SK-N-SH (cell line): ENCODE results near the gene DUSP9. TPM values are rescaled to one million over a fixed set of nuclear protein-coding genes. Genes with fewer than 3 reads are reported as not detected.

Source experiments
- CTCF ChIA-PET: fragments of 300-600, 350-600 bp; formaldehyde crosslinking; extraction: SDS; loops from one replicate; lab custom pipeline; 2021; lab: Yijun Ruan, JAX
- POLR2A ChIA-PET: fragments of 350-600 bp; sonication (Branson Sonifier 250); formaldehyde crosslinking; extraction: SDS; loops from one replicate; lab custom pipeline; 2020; ENCODE audit warnings: antibody characterized with exemption, inconsistent platforms; lab: Yijun Ruan, JAX
- DNase-seq: peaks from one replicate; pipeline ENCODE4 v3.0.0; 2012
- H2AFZ ChIP-seq: fragments of 200-600 bp; sonication (generic); 2 replicates; pipeline ENCODE4 v1.8.1; 2016; ENCODE audit warnings: antibody characterized with exemption, mild to moderate bottlenecking, low read depth
- H3F3A ChIP-seq: fragments of 200-600 bp; sonication (generic); replicated peaks from 2 replicates; pipeline ENCODE3; 2016; ENCODE audit warnings: antibody characterized with exemption, mild to moderate bottlenecking; ENCODE audit not compliant: insufficient read depth
- H3K27ac ChIP-seq, 2 experiments: fragments of 200-500 bp in 1 of 2; fragments of 200-600 bp in 1 of 2; sonication (Bioruptor generic) in 1 of 2; sonication (generic), shearing (Covaris generic) in 1 of 2; 2 replicates each; pipeline versions ENCODE4 v1.5.1 to v1.6.1; 2014 to 2016; ENCODE audit warnings: low read depth in 2 of 2, inconsistent platforms in 1 of 2, low read length in 1 of 2, mild to moderate bottlenecking in 1 of 2, mixed read lengths in 1 of 2
- H3K27me3 ChIP-seq: fragments of 200-600 bp; sonication (generic), shearing (Covaris generic); 2 replicates; pipeline ENCODE4 v1.6.1; 2016; ENCODE audit warnings: mixed run types; ENCODE audit not compliant: insufficient read depth
- H3K36me3 ChIP-seq, 2 experiments: fragments of 200-500 bp in 1 of 2; fragments of 200-600 bp in 1 of 2; sonication (Bioruptor generic) in 1 of 2; sonication (generic) in 1 of 2; replicated peaks in 1 of 2; 2 replicates each; pipeline versions ENCODE3 to v1.5.1; 2014 to 2016; ENCODE audit warnings: low read length in 1 of 2, mild to moderate bottlenecking in 1 of 2; ENCODE audit not compliant: insufficient read depth in 2 of 2, control insufficient read depth in 1 of 2
- H3K4me1 ChIP-seq, 2 experiments: fragments of 200-500 bp in 1 of 2; fragments of 200-600 bp in 1 of 2; sonication (Bioruptor generic) in 1 of 2; sonication (generic), shearing (Covaris generic) in 1 of 2; 2 replicates each; pipeline versions ENCODE4 v1.5.1 to v1.6.1; 2014 to 2016; ENCODE audit warnings: low read depth in 1 of 2, low read length in 1 of 2, mixed run types in 1 of 2; ENCODE audit not compliant: insufficient read depth in 2 of 2, control insufficient read depth in 1 of 2
- H3K4me2 ChIP-seq: fragments of 200-600 bp; sonication (generic), shearing (Covaris generic); 2 replicates; pipeline ENCODE4 v1.6.1; 2017; ENCODE audit warnings: mixed run types
- H3K4me3 ChIP-seq, 2 experiments: fragments of 200-500 bp in 1 of 2; fragments of 200-600 bp in 1 of 2; sonication (Bioruptor generic) in 1 of 2; sonication (generic), shearing (Covaris generic) in 1 of 2; 2 replicates each; pipeline versions ENCODE4 v1.5.1 to v1.8.1; 2014 to 2016; ENCODE audit warnings: low read depth in 2 of 2, inconsistent platforms in 1 of 2, low read length in 1 of 2, mild to moderate bottlenecking in 1 of 2, mixed read lengths in 1 of 2, moderate library complexity in 1 of 2
- H3K79me2 ChIP-seq: fragments of 200-600 bp; sonication (generic); 2 replicates; pipeline ENCODE4 v1.8.1; 2017; ENCODE audit warnings: mild to moderate bottlenecking; ENCODE audit not compliant: insufficient read depth
- H3K9ac ChIP-seq: fragments of 200-600 bp; sonication (generic); 2 replicates; pipeline ENCODE4 v1.6.1; 2017; ENCODE audit warnings: mixed run types
- H3K9me2 ChIP-seq: fragments of 200-600 bp; sonication (generic); 2 replicates; pipeline ENCODE4 v1.6.1; 2017; ENCODE audit warnings: mixed run types
- H3K9me3 ChIP-seq: fragments of 200-600 bp; sonication (generic); 2 replicates; pipeline ENCODE4 v1.6.1; 2017; ENCODE audit warnings: mixed run types, mild to moderate bottlenecking, moderate library complexity
- H4K20me1 ChIP-seq: fragments of 200-600 bp; sonication (generic); 2 replicates; pipeline ENCODE4 v1.6.1; 2017; ENCODE audit warnings: mild to moderate bottlenecking, mixed run types; ENCODE audit not compliant: insufficient read depth
- EP300 ChIP-seq, 2 experiments: IDR thresholded peaks; 2 replicates each; pipeline versions ENCODE4 v1.4.0 to v1.6.1; 2012; ENCODE audit warnings: borderline replicate concordance in 1 of 2, low read depth in 1 of 2, low read length in 1 of 2
- EZH2phosphoT487 ChIP-seq: fragments of 200-600 bp; sonication (generic); IDR thresholded peaks from 2 replicates; pipeline ENCODE4 v1.6.1; 2017; ENCODE audit warnings: low read depth, mixed run types, mild to moderate bottlenecking, antibody characterized with exemption, moderate library complexity, borderline replicate concordance
- FOXJ3 ChIP-seq: sonication (generic); formaldehyde crosslinking; IDR thresholded peaks from 2 replicates; pipeline ENCODE4 v1.5.1; 2020; ENCODE audit warnings: mild to moderate bottlenecking, missing genetic modification reagents
- FOXM1 ChIP-seq: IDR thresholded peaks from 2 replicates; pipeline ENCODE4 v1.4.0; 2012; ENCODE audit warnings: low read depth, mild to moderate bottlenecking
- GABPA ChIP-seq: IDR thresholded peaks from 2 replicates; pipeline ENCODE4 v1.4.0; 2012; ENCODE audit warnings: low read depth, mild to moderate bottlenecking
- MEF2A ChIP-seq: IDR thresholded peaks from 2 replicates; pipeline ENCODE4 v1.4.0; 2012; ENCODE audit warnings: low read depth, borderline replicate concordance
- NRF1 ChIP-seq: IDR thresholded peaks from 2 replicates; pipeline ENCODE4 v1.6.1; 2012; ENCODE audit warnings: low read depth, mild to moderate bottlenecking, low read length
- POLR2AphosphoS5 ChIP-seq: IDR thresholded peaks from 2 replicates; pipeline ENCODE4 v1.6.1; 2012; ENCODE audit warnings: low read depth, low read length
- RCOR1 ChIP-seq: fragments of 150-350 bp; IDR thresholded peaks from 2 replicates; pipeline ENCODE4 v1.6.1; 2017; ENCODE audit warnings: antibody characterized with exemption, low read length
- TAF1 ChIP-seq: IDR thresholded peaks from 2 replicates; pipeline ENCODE4 v1.6.1; 2012; ENCODE audit warnings: low read depth, mild to moderate bottlenecking, low read length, moderate library complexity, borderline replicate concordance
- TEAD4 ChIP-seq: IDR thresholded peaks from 2 replicates; pipeline ENCODE4 v1.4.0; 2012; ENCODE audit warnings: mild to moderate bottlenecking, borderline replicate concordance; ENCODE audit not compliant: insufficient read depth
- WGBS: methylation state at CpG from one replicate; pipeline ENCODE4 v1.1.6; 2017; ENCODE audit warnings: low lambda C conversion rate; 5-methylcytosine and 5-hydroxymethylcytosine counted together
- polyA plus RNA-seq, 3 experiments: library from polyadenylated mRNA; depleted of rRNA; stranded (reverse); fragments of >200 nt; gene quantifications; 2 replicates each; pipeline ENCODE4 v1.2.3, GENCODE V29; 2012
- TF ChIP-seq, protein P1 (sequence below): IDR thresholded peaks from 2 replicates; pipeline ENCODE4 v1.6.1; 2012; ENCODE audit warnings: mild to moderate bottlenecking, low read depth, low read length, moderate library complexity
- TF ChIP-seq, protein P2 (sequence below): IDR thresholded peaks from 2 replicates; pipeline ENCODE4 v1.4.0; 2012; ENCODE audit warnings: low read depth, borderline replicate concordance
- TF ChIP-seq, protein P3 (sequence below): IDR thresholded peaks from 2 replicates; pipeline ENCODE4; 2012
- TF ChIP-seq, protein P4 (sequence below): fragments of 150-350 bp; IDR thresholded peaks from 2 replicates; pipeline ENCODE4 v1.6.1; 2017; ENCODE audit warnings: antibody characterized with exemption, low read length, low read depth, borderline replicate concordance
- TF ChIP-seq, protein P5 (sequence below): fragments of 150-350 bp; IDR thresholded peaks from 2 replicates; pipeline ENCODE4 v1.6.1; 2016; ENCODE audit warnings: mild to moderate bottlenecking, low read depth, low read length

DUSP9 gene
- polyA plus RNA-seq, 1 of the 3 experiments (the other 2 are of a cell fraction) = 0.05 TPM

DNA sequence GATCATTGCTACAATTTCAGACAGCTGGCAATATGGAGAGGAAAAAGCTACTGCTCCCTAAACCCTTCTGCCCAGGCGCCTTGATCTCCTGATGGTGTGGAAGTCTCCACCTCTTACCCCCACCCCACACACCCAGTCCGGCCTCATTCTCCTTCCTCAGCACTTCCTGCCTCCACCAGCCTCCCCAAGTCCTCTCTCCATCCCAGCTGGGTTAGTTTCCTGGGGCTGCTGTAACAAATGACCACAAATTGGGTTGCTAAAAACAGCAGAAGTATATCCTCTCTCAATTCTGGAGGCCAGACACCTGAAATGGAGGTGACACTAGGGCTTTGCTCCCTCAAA is 47.0 kb upstream of the DUSP9 start (continued):
- TF ChIP-seq, protein P1, sequence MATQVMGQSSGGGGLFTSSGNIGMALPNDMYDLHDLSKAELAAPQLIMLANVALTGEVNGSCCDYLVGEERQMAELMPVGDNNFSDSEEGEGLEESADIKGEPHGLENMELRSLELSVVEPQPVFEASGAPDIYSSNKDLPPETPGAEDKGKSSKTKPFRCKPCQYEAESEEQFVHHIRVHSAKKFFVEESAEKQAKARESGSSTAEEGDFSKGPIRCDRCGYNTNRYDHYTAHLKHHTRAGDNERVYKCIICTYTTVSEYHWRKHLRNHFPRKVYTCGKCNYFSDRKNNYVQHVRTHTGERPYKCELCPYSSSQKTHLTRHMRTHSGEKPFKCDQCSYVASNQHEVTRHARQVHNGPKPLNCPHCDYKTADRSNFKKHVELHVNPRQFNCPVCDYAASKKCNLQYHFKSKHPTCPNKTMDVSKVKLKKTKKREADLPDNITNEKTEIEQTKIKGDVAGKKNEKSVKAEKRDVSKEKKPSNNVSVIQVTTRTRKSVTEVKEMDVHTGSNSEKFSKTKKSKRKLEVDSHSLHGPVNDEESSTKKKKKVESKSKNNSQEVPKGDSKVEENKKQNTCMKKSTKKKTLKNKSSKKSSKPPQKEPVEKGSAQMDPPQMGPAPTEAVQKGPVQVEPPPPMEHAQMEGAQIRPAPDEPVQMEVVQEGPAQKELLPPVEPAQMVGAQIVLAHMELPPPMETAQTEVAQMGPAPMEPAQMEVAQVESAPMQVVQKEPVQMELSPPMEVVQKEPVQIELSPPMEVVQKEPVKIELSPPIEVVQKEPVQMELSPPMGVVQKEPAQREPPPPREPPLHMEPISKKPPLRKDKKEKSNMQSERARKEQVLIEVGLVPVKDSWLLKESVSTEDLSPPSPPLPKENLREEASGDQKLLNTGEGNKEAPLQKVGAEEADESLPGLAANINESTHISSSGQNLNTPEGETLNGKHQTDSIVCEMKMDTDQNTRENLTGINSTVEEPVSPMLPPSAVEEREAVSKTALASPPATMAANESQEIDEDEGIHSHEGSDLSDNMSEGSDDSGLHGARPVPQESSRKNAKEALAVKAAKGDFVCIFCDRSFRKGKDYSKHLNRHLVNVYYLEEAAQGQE = no peak
- TF ChIP-seq NRF1 = no peak
- TF ChIP-seq FOXM1 = no peak
- no peak for TF ChIP-seq EP300 (IDR thresholded peaks at IDR 0.05; ENCODE audit: borderline replicate concordance in 1 of 2, low read depth in 1 of 2, low read length in 1 of 2)
- no peak for TF ChIP-seq RCOR1
- no peak for TF ChIP-seq TEAD4
- TF ChIP-seq, protein P2, sequence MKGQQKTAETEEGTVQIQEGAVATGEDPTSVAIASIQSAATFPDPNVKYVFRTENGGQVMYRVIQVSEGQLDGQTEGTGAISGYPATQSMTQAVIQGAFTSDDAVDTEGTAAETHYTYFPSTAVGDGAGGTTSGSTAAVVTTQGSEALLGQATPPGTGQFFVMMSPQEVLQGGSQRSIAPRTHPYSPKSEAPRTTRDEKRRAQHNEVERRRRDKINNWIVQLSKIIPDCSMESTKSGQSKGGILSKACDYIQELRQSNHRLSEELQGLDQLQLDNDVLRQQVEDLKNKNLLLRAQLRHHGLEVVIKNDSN = no peak
- TF ChIP-seq, protein P3, sequence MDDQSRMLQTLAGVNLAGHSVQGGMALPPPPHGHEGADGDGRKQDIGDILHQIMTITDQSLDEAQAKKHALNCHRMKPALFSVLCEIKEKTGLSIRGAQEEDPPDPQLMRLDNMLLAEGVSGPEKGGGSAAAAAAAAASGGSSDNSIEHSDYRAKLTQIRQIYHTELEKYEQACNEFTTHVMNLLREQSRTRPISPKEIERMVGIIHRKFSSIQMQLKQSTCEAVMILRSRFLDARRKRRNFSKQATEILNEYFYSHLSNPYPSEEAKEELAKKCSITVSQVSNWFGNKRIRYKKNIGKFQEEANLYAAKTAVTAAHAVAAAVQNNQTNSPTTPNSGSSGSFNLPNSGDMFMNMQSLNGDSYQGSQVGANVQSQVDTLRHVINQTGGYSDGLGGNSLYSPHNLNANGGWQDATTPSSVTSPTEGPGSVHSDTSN = no peak
- no peak for TF ChIP-seq MEF2A

DNA sequence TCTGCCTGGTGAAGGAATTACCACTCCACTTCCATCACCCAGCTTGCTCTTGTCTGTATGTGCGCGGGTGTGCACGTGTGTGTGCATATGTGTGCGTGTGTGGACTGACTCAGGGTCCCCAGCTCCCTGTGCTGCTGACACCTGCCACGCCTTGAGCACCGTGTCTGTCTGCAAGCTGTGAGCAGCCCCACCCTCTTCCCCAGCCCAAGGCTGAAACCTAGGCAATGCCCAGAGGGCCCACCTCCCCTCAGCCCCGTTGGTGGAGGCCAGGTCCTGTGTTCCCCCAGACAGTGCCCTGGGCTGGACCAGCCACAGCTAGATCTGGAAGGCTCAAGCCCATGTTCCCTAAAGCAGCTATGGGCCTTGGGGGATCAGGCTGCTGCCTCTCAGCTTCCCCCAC is 46.1 kb upstream of the DUSP9 start:
- H3K79me2 ChIP-seq = peaks cover 25% of the 10 kb centered on the region; the same call in 1 of the 2 replicates
- DNase-seq = no peak
- peaks cover 11% of the 10 kb centered on the region; the same call in 1 of the 2 replicates for H3K27me3 ChIP-seq
- H3K9me2 ChIP-seq = no peaks in the 10 kb centered on the region
- H3K36me3 ChIP-seq = no peaks in the 10 kb centered on the region
- no peak overlapping the region for H2AFZ ChIP-seq
- 61% methylated on average over 7 of the region's 7 CpGs for WGBS
- POLR2A ChIA-PET = no interaction called here
- no peaks in the 10 kb centered on the region for H3K9me3 ChIP-seq
- no peaks in the 10 kb centered on the region for H3F3A ChIP-seq
- H3K4me3 ChIP-seq = no peak overlapping the region
- no peak for TF ChIP-seq TAF1
- no peak for TF ChIP-seq NRF1
- TF ChIP-seq FOXJ3 (CRISPR knock-in tag) = no peak
- TF ChIP-seq FOXM1 = no peak
- TF ChIP-seq, protein P4, sequence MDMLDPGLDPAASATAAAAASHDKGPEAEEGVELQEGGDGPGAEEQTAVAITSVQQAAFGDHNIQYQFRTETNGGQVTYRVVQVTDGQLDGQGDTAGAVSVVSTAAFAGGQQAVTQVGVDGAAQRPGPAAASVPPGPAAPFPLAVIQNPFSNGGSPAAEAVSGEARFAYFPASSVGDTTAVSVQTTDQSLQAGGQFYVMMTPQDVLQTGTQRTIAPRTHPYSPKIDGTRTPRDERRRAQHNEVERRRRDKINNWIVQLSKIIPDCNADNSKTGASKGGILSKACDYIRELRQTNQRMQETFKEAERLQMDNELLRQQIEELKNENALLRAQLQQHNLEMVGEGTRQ = no peak
- no peak for TF ChIP-seq GABPA
- no peak for TF ChIP-seq MEF2A
- TF ChIP-seq, protein P5, sequence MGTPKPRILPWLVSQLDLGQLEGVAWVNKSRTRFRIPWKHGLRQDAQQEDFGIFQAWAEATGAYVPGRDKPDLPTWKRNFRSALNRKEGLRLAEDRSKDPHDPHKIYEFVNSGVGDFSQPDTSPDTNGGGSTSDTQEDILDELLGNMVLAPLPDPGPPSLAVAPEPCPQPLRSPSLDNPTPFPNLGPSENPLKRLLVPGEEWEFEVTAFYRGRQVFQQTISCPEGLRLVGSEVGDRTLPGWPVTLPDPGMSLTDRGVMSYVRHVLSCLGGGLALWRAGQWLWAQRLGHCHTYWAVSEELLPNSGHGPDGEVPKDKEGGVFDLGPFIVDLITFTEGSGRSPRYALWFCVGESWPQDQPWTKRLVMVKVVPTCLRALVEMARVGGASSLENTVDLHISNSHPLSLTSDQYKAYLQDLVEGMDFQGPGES = no peak
- TF ChIP-seq POLR2AphosphoS5 = no peak
- TF ChIP-seq, protein P3 = no peak
- no peak for TF ChIP-seq EZH2phosphoT487
- H3K27ac ChIP-seq = no peak overlapping the region
- H3K4me1 ChIP-seq = peaks cover 0 to 9% of the 10 kb centered on the region in 2 experiments; a peak in 1 of 4 replicates
- H3K9ac ChIP-seq = no peak overlapping the region
- H4K20me1 ChIP-seq = peaks cover 20% of the 10 kb centered on the region; the same call in 1 of the 2 replicates
- H3K4me2 ChIP-seq = no peak overlapping the region
- CTCF ChIA-PET = interaction anchor here (1.0 to 4.6 kb wide), 5 partner anchors 9 to 107 kb away, joined by 3 to 35 read pairs (median 10); no protein-coding TSS in a partner anchor
